GM08714 (cell line): ENCODE measurements around the gene DAPK2.

Experiments used
- H3K4me3 ChIP-seq: fragments of 200-500 bp; sonication (Bioruptor generic); 2 replicates; pipeline ENCODE4 v1.5.1; 2014; ENCODE audit warnings: mild to moderate bottlenecking, low read length, inconsistent platforms
- ZNF274 ChIP-seq: IDR thresholded peaks from 2 replicates; pipeline ENCODE4 v1.6.1; 2012; ENCODE audit warnings: mild to moderate bottlenecking, low read depth, low read length

Gene DAPK2

DNA sequence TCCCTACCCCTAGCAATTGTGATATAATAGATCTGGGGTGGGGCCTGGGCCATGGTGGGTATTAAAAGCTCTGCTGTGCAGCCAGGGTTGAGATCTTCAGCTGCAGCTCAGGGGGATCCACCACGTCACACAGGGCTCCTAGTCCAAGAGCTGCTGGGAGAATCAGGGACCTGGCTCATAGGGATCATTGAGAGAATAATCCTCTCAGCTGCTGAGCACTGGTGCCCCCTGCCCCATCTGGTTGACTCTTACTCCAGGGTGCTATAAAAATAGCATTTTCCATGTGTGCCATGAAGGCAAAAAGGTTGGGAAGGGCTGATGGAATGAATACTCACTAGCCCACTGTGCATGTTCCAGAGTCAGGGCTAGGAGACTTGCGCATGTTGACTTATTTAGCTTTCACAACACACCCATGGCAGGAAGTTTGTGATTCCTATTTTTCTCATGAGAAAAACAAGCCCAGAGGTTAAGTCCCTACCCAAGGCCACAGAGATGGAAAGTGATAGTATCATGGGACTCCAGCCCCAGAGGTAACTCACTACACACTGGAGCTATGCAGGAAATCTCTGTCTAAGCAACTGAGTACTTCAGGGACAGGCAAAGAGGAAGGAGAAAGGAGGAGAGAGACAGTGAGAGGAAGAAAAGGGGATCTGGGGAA lies 118.0 kb downstream of the DAPK2 start:
- no peak for TF ChIP-seq ZNF274
- no peak overlapping the region for H3K4me3 ChIP-seq

DNA sequence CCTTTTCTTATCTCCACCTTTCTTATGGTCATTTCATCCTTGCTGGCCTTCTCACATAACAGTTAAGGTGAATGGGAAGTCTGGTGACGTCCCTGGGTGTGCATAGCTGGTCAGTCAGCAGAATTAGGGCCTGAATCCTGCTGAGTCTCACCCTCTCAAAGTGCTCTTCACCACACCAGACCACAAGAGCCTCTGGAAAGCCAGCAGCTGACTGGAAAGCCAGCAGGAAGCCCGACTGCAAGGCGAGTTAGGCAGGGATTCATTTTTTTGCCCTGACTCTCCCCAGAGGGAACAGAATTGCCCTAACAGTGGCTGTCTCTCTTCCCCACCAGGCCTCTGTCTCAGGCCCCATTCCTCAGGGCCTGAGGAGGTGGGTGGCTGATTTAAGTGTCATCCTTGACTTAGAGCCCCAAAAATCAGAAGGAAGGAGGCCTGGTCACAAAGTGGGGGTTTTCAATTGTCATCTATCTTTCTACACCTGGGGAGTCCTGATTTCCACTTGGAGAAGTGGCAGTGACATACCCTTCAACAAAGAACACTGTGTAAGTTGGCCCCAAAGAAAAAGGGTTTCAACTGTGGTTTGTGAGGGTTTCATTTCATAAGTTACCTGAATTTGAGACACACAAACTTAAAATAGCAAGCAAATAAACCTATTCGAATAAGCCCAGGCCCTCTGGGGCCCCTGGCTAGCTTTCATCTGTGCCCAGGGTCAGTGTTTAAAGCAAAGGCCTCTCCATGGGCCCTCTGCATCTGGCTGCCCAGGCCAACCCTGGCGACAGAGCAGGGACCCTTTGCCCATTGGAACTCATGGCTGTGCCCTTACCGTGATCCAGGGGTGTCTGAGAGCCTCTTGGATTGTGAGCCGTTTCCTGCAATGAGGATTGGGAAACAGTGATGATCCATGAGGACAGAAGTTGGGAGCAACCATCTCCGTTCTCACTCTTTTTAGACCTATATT lies 122.0 kb downstream of the DAPK2 start:
- no peak overlapping the region for H3K4me3 ChIP-seq
- no peak for TF ChIP-seq ZNF274

DNA sequence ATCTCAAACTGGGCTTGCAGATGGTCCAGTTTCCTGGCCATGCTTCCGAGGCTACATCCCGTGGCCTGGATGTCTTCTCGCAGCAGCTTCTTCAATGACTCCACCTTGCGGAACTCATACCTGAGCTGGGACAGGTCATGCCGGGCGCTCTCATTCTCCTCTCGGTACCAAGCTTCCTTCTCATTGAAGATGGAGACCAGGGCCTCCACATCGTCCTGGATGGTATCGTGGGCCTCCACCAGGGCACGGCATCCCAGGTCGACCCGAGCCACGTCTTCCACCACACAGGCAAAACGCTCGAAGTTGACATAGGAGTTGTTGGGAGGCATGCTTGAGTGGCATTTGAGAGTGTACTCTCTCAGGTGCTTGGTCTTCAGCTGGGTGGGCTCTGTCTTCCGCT lies 123.4 kb downstream of the DAPK2 start:
- H3K4me3 ChIP-seq = no peak overlapping the region
- TF ChIP-seq ZNF274 = no peak

DNA sequence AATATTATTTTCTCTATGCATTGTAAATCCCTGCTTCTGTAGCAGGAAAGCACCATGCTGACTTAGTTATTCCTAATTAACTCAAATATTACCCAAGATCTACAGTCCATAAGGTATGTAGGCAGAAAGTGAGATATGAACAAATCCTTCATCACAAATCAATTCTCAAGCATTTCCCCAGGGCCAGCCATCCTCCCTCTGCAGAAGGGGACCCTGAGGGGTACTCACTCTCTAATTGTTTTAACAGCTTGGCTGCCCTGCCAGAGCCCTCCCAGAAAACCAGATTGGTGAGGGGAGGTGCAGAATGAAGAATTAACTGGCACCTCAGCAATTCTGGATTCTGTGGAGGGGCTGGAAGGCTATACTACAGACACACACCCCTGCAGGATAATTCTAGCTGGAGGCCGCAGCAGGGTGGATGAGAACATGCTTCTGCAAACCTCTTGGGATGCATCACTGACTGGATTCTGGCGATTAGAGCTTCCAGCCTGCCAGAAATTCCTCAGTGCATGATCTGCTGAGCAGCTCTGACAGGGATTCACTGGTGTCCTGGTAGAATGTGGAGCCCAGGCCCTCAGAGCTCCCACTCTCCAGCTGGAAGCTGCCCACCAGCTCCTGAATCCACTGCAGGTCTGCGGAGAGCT lies 123.9 kb downstream of the DAPK2 start:
- H3K4me3 ChIP-seq = no peak overlapping the region
- no peak for TF ChIP-seq ZNF274

DNA sequence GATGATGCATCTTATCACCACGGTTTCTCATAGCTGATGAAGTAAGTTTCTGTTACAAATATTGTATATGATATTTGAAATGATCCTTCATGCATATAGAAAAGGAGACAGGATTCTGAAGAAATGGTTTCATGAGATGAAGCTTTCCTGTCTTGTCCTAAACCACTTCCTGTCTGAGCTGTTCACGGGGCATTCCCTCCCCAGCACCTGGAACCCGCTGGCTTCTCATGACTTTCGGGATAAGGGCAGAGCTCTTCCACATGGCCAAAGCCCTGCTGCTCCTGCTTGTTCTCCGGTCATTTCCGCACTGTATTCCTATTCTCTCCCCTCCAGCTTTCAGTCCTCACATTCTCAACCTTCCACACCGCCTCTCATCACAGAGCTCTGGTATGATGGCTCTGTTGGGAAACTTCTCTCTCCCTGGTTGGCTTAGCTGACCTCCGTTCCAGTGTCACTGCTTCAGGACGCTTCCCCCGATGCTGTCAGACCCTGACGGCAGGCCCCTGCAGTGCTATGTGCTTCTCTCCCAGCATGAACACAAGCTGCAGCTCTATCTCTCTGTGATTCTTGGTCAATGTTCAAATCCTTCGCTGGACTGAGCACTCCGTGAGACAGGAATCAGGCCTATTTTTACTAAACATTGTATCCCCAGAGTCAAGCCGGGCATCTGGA lies 125.6 kb downstream of the DAPK2 start:
- no peak overlapping the region for H3K4me3 ChIP-seq
- no peak for TF ChIP-seq ZNF274

GRCh38 chr15:63918901-63919348 lies 127.4 kb downstream of the DAPK2 start:
- no peak for TF ChIP-seq ZNF274
- no peak overlapping the region for H3K4me3 ChIP-seq

DNA sequence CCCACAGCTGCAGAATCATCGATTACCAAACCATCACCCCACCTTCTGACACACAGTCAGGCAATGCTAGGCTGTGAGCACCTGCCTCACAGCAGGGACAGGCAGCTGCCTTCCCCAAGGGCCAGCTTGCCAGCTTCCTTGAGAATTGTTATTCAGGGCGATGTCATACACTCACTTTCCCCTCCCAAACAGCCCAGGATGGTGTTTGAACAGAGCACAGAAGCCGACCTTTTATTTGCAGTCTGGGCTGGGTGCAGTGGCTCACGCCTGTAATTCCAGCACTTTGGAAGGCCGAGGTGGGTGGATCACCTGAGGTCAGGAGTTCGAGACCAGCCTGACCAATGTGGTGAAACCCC lies 128.0 kb downstream of the DAPK2 start:
- TF ChIP-seq ZNF274 = no peak
- no peak overlapping the region for H3K4me3 ChIP-seq

GRCh38 chr15:63917588-63918316 lies 128.5 kb downstream of the DAPK2 start:
- no peak overlapping the region for H3K4me3 ChIP-seq
- TF ChIP-seq ZNF274 = no peak

DNA sequence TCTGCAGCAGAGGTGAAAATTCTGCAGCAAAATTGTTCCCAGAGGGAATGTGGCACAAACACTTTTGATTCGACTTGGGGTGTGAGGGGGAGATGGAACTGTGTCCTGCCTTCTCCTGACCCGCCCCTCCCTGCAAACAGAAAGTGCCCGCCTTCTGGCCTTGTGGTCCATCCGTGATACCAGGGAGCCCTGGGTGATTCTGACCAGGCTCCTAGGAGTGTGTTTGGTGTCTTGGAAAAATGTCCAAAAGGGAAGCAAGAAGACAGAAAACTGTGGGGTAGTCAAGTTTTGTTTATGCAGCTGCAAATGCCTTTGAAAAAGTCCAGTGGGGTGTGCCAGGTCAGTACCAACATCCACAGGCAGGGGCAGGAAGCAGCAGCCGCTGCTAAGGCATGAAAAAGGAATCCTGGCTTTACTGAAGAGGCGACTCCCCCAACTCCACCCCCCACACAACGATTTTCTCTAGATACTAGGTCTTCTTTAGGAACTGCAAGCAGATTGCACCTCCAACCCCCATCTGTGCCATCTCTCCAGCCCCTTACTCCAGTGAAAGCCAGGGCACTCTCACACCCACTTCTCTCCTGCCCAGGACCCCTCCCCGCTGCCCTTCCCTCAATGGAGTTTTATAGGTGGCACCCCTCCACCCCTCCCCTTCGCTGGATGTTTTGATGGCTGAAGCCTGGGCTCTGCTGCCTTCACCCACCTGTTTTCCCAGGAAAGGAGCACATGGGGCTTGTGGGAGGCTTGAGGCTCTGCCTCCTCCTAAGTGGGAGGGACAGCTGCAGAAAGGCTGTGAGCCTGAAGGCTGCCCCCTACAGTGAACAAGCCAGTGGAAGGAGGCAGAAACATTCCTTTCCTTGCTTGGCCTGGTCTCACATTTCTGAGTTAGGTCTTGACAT lies 130.2 kb downstream of the DAPK2 start:
- no peak overlapping the region for H3K4me3 ChIP-seq
- no peak for TF ChIP-seq ZNF274

DNA sequence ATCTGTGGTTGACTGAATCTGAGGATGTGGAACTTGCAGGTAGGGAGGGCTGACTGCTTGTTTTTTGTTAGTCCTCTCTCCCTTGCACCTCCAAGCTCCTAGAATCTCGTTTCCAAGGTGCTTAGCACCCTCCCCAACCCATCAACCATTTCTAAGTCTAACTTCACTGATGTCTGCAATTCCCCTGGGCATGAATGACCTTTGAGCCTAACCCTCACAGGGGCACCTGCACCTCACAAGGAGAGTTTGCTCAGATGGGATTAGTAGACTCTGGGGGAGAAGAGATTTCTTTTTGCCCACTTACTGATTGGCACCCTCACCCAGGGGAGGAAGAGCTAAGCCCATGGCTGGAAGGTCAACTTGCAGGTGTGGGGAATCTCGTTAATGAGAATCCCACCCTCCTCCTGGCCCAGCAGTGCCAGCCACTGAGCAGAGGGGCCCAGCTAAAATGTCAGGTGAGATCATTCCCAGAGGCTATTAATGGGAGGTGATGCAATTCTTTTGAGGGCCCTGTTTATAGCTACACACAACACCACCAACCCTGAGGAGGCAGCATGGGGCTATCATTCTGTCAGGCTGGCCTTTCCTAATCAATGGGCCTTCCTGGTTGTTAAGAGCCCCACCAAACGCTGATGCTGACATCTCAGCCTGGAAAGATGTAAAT lies 130.9 kb downstream of the DAPK2 start:
- no peak for TF ChIP-seq ZNF274

GRCh38 chr15:63913786-63914315 lies 132.4 kb downstream of the DAPK2 start:
- H3K4me3 ChIP-seq = no peak overlapping the region
- TF ChIP-seq ZNF274 = no peak

More for the DNA sequence above, 130.9 kb downstream of the DAPK2 start:
- H3K4me3 ChIP-seq = no peak overlapping the region

GRCh38 chr15:63913336-63913735 lies 132.9 kb downstream of the DAPK2 start:
- no peak for TF ChIP-seq ZNF274
- no peak overlapping the region for H3K4me3 ChIP-seq
